ENCODE measurements around the gene HBG1.

DNA sequence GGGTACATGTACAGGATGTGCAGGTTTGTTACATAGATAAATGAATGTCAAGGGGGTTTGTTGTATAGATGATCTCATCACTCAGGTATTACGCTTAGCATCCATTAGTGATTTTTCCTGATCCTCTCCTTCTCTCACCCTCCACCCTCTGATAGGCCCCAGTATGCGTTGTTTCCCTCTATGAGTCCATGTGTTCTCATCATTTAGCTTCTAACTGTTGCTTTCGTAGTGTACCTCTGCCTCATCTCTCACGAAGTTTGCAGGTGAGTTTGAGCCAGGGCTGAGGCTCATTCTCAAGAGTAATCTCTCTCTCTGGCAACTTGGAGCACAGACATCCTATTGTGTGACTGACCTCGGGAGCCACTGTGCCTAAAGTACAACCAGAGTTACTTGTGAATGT is 24.7 kb upstream of the HBG1 start:
- TF ChIP-seq, protein P1, sequence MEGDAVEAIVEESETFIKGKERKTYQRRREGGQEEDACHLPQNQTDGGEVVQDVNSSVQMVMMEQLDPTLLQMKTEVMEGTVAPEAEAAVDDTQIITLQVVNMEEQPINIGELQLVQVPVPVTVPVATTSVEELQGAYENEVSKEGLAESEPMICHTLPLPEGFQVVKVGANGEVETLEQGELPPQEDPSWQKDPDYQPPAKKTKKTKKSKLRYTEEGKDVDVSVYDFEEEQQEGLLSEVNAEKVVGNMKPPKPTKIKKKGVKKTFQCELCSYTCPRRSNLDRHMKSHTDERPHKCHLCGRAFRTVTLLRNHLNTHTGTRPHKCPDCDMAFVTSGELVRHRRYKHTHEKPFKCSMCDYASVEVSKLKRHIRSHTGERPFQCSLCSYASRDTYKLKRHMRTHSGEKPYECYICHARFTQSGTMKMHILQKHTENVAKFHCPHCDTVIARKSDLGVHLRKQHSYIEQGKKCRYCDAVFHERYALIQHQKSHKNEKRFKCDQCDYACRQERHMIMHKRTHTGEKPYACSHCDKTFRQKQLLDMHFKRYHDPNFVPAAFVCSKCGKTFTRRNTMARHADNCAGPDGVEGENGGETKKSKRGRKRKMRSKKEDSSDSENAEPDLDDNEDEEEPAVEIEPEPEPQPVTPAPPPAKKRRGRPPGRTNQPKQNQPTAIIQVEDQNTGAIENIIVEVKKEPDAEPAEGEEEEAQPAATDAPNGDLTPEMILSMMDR (IDR thresholded peaks at IDR 0.05) = no peak
- no peak for TF ChIP-seq ZFX (IDR thresholded peaks at IDR 0.05; ENCODE audit: borderline replicate concordance)

Data from 22Rv1 (cell line).